Suppressor macrophage treated with lipopolysaccharide for 1 hour (primary cell): ENCODE results near the gene SRC.

Experiments
- DNase-seq, 3 donors: peaks; one replicate each; pipeline ENCODE4 v3.0.0-alpha.2; 2020 to 2022

Gene SRC

DNA sequence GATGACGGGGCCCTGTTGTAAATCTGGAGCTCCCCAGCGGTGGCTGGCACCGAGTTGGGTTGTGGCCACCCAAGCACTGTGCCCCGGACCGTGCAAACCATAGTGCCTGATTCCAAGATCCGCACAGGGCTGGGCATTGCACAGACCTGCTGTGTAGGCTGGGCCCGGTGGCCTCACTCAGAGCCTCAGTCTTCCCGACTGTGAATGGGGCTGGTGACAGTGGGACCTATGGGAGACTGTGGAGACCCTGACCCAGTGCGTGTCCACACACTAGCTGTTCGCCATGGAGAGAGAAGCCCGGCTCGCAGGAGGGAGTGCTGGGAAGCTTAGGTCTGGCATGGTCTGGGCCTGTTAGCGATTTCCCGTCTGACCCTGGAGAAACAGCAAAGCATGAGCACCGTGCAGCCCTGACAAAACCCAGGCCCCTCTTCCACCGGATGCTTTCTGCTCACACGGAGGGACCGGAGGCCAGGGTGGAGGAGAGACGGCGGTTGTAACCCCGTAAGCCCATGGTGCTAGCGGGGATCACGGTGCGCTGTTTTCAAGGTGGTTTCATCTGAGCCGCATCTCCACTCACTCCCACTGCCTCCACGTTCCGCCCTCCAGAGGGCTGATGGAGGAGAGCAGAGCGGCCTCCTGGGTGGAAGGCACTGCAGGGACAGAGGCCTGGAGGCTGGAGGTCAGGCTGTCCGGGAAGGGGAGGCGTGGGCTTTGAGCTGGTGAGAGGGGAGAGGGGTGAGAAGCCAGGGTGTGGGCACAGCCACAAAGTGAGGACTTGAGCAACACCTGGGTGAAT is 52.2 kb downstream of the SRC start:
- no peak for DNase-seq

- peak in 1 of 3 donors; percentile 53 for DNase-seq
Observed at GRCh38 chr20:37398750-37399621, 53.0 kb downstream of the SRC start.

DNA sequence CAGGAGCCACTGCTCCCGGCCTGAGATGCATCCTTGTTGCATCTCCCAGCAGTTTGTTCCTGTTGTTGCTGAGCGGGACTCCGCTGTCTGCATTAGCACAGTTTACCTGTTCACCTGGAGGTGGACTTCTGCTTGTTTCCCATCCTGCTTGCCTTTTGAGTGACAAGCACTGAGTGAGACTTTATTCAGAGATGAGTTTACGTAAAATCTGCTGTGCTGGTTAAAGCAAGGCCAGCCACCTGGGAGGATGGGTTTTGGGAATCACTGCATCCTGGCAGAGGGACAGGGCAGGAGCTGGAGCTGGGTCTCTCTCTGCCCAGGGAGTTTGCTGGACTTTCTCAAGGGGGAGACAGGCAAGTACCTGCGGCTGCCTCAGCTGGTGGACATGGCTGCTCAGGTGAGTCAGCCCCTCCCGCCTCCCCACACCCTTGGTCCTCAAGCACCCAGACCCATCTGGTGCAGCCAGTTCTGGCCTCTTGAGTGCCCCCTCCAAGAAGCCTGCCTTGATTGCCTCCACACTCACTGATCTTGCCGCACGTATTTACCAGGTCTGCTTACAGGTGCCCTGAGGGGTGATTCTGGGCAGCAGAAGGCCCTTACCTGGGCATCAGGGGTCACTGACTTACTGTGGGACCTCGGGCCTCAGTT is 55.5 kb downstream of the SRC start:
- DNase-seq, result no peak

GRCh38 chr20:37401930-37402675 is 56.2 kb downstream of the SRC start:
- no peak for DNase-seq

DNA sequence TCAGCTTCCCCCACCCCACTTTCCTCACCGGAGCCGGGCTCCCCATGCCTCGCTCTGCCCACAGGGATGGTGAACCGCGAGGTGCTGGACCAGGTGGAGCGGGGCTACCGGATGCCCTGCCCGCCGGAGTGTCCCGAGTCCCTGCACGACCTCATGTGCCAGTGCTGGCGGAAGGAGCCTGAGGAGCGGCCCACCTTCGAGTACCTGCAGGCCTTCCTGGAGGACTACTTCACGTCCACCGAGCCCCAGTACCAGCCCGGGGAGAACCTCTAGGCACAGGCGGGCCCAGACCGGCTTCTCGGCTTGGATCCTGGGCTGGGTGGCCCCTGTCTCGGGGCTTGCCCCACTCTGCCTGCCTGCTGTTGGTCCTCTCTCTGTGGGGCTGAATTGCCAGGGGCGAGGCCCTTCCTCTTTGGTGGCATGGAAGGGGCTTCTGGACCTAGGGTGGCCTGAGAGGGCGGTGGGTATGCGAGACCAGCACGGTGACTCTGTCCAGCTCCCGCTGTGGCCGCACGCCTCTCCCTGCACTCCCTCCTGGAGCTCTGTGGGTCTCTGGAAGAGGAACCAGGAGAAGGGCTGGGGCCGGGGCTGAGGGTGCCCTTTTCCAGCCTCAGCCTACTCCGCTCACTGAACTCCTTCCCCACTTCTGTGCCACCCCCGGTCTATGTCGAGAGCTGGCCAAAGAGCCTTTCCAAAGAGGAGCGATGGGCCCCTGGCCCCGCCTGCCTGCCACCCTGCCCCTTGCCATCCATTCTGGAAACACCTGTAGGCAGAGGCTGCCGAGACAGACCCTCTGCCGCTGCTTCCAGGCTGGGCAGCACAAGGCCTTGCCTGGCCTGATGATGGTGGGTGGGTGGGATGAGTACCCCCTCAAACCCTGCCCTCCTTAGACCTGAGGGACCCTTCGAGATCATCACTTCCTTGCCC is 57.4 kb downstream of the SRC start:
- DNase-seq, result no peak

DNA sequence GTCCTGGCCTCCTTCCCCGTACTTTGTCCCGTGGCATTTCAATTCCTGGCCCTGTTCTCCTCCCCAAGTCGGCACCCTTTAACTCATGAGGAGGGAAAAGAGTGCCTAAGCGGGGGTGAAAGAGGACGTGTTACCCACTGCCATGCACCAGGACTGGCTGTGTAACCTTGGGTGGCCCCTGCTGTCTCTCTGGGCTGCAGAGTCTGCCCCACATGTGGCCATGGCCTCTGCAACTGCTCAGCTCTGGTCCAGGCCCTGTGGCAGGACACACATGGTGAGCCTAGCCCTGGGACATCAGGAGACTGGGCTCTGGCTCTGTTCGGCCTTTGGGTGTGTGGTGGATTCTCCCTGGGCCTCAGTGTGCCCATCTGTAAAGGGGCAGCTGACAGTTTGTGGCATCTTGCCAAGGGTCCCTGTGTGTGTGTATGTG is 58.5 kb downstream of the SRC start:
- no peak for DNase-seq

DNA sequence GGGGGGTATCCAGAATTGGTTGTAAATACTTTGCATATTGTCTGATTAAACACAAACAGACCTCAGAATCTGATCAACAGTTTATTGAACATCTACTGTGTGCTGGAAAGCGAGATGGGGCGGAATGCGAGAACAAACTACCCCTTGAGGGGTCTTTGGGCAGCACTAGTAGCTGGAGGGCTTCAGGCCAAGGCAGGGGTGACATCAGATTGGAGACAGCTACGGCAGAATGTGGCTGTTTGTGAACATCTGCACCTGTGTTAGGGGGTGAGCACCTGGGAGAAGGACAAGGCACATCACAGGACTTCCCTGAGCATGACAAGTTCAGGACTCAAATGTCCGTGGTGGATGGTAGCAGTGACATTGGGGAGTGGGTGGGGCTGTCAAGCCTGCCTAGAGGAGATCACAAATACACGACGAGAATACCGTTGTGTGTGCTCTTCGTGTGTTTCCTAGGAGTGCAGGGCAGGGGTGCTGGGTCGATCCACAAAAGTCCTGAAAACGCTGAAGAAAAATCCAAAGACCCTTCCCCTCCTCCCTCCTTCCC is 59.5 kb downstream of the SRC start:
- DNase-seq, result peak in 2 of 3 donors; percentile 17 to 26

DNA sequence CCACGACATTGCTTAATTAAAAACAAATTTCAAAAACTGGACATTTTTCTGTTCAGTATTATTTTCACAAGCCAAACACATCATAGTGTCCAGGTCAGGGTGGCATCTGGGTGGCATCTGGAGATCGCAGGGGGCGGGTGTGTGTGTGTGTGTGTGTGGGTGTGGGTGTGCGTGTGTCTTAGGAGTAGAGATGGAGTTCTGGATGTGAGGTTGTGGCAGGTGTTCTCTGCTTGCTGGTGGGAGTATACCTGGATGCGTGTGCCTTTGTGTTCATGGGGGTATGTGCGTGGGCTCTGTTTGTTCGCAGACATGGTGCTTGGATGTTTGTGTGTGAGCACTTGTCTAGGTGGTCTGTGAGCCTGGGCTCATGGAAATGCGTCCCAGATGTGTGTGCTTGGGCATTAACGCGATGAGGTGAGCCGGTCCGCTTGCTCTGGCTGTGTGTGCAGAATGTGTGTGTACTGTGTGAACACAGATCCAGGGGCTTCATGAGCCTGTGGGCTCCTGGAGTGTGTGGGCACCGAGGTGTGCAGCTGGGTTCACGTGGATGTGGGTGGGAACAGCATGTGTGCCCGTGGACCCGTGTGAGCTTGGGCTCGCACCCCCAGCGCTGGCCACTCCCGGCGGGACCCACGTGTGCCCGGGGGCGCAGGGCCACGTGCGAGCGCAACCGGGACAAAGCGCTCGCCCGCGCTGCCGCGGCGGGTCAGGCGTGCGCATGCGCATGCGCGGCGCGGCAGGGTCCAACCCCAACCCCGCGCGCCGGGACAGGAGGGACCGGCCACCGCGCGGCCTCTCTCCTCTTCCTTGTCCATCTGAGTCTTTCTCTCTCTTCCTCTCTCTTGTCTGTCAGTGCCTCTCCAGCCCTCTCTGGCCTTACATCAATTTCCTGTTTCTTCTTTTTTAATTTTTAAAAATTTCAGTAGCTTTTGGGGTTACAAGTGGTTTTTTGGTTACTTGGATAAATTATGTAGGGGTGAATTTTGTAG is 60.4 kb downstream of the SRC start:
- DNase-seq, result peak; percentile 77 to 92 (median 85)

DNA sequence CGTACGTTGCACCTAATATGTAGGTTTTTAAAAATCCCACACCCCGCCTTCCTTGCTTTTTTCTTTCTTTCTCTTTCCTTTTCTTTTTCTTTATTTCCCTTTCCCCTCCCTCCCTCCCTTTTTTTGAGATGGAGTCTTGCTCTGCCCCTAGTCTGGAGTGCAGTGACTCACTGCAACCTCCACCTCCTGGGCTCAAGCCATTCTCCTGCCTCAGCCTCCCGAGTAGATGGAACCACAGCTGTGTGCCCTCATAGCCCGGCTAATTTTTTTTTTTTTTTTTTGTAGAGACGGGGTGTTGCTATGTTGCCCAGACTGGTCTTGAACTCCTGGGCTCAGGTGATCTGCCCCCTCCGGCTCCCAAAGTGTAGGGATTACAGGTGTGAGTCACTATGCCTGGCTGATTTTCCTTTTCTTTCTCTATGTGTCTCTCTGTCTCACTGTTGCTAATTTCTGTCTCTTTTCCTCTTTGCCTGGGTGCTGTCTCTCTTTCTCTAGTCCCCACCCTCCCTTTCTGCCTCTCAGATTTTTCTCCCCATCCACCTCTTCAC is 61.2 kb downstream of the SRC start:
- DNase-seq, result peak; percentile 51 to 59 (median 54)

DNA sequence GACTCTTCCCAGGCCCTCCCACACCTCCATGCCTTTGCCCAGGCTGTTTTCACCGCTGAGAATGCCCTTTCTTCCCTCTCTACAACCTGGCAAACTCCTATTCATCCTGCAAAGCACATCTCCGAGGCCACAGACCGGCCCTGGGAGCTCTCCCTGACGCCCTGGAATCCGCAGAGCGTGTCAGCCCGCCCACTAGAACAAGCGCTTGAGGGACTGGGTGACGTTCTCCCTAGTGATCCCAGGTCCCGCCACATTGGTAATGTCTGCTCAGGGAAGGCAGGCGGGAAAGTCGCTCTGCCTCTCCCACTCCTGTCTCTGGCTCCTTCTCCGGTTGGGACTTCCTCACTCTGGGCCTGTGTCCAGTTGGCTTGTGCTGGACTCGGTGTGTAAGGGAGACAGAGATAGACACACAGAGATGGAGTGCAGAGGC is 61.6 kb downstream of the SRC start:
- DNase-seq, result peak in 2 of 3 donors; percentile 9 to 18

DNA sequence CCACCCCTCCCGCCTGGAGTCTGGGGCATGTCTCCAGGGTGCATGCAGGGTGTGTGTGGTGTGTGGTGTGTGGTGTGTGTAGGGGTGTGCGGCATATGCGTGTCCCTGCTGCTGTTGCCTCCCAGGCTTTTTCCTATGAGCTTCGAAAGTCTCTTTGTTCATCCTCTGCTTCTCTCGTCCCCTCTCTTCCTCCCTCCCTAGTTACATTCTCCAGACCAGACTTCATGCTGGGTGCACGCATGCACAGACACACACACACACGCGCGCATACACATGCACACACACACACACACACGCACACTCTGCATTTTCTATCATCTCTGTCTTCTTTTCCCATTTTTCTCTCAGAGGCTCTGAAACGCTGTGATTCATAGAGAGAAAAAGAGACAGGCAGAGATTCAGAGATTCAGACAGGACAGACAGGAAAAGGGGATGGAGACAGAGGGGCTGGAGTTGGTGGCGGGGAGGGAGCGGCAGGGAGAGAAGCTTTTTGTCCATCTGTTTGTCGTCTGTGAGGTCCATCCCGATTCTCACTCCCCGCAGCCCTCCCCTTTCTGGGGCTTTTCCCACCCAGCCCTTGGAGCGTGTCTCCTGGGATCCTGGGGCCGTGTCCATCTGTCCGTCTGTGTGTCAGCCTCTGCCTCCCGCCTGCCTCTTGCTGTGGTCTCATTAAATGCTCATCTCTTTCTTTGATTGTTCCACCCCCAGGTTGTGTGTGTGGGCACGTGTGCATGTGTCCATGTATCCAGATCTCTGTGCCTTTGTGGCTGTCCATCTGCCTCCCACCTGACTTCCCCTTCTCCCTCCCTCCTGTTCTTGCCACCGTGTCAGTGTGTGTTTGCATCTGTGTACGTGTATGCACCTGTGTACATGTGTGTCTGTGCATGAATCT is 62.6 kb downstream of the SRC start:
- DNase-seq, result peak in 2 of 3 donors; percentile 13 to 14

GRCh38 chr20:37411408-37412219 is 65.7 kb downstream of the SRC start:
- DNase-seq, result peak in 2 of 3 donors; percentile 29 to 49

GRCh38 chr20:37413023-37413334 is 67.0 kb downstream of the SRC start:
- peak in 1 of 3 donors; percentile 2 for DNase-seq

DNA sequence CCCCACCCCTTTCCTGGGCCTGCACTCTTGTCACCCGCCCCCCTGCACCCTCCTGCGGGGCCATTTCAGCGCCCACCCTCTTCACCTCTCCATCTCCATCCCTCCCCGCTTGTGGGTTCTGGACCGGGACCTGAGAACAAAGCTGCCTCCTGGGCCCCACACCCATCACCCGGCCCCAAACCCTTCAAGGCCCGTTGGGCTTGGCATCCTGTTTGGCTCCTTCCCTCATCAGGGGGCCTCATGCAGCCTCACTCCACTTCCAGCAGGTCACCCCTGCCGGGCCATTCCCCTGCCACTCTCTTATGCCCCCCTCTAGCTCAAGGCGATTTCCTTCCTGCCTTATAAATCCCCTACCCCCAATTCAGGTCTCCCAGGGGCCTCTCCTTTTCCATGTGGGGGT is 67.4 kb downstream of the SRC start:
- peak in 1 of 3 donors; percentile 7 for DNase-seq

- peak in 1 of 3 donors; percentile 3 for DNase-seq
Observed at GRCh38 chr20:37414224-37415035, 68.5 kb downstream of the SRC start.
